Putamen (tissue), 1 donor: Measurements from ENCODE around the gene C6.
"Not testable (repeated sequence)": the region's sequence is repeated elsewhere in the genome, so short reads cannot be mapped to it uniquely, and the experiment has no call there.

Source experiments
- DNase-seq: peaks from one replicate; pipeline ENCODE4 v3.0.0-alpha.2; 2016; ENCODE audit warnings: low spot score

Gene C6

GRCh38 chr5:41199660-41200059 is 13.7 kb downstream of the C6 start:
- no peak for DNase-seq

GRCh38 chr5:41196197-41196596 is 17.1 kb downstream of the C6 start:
- no peak for DNase-seq

GRCh38 chr5:41195228-41195627 is 18.1 kb downstream of the C6 start:
- DNase-seq = no peak

DNA sequence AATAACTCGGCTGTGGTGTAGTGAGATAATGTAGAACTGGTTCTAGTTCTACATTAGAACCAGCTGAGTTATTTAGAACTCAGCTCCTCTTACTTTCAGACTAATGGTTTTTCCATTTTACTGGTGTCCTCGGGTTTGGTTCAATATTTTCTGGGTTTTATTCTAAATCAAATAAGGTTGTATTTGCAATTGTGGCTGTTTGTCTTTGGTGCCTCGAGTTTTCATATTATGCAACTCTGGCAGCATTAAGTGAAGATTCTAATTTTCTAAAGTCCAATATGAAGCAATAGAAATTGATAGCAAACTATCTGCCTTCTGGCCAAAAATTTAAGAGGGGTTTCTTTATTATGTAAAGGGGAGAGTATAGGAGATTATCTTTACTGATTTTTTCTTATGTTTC is 19.0 kb downstream of the C6 start:
- no peak for DNase-seq

- peak; percentile 19 for DNase-seq
Observed at GRCh38 chr5:41193456-41194205, 19.7 kb downstream of the C6 start.

DNA sequence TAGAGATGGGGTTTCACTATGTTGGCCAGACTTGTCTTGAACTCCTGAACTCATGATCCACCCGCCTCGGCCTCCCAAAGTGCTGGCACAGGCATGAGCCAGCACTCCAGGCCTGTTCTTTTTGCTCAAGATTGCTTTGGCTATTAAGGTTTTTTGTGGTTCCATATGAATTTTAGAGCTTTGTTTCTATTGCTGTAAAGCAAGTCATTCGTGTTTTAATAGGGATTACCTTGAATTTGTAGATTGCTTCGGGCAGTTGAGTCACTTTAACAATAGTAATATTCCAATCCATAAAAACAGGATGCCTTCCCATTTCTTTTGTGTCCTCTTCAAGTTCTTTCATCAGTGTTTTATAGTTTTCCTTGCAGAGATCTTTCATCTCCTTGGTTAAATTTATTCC is 22.1 kb downstream of the C6 start:
- DNase-seq = no peak

DNA sequence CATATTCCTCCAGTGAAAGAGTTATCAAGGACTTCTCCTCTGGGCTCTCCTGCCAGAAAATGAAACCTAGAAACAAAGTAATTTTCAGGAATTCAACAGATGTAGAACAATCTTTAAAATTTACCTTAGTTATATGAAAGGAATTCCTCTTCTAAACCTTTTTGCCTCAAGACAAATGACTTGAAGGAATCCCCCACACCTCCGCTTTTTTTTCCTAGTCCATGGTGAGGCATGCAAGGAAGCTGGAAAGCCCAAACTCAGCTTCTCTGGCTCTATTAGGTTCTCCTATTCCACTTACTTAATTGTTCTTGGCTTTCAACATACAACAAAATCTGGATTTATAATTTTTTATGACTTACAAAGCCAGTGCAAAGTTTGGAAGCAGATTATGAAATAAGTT is 27.2 kb downstream of the C6 start:
- no peak for DNase-seq

DNA sequence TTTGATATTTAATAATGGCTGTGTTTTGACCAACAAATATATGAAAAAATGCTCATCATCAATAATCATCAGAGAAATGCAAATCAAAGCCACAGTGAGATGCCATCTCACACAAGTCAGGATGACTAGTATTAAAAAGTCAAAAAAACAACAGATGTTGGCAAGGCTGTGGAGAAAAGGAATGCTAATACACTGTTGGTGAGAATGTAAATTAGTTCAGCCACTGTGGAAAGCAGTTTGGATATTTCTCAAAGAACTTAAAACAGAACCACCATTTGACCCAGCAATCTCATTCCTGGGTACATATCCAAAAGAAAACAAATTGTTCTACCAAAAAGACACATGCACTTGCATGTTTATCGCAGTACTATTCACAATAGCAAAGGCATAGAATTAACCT is 30.0 kb downstream of the C6 start:
- DNase-seq = not testable (repeated sequence)

GRCh38 chr5:41182666-41183065 is 30.7 kb downstream of the C6 start:
- DNase-seq = no peak

- DNase-seq = no peak
Observed at GRCh38 chr5:41181691-41182564, 31.4 kb downstream of the C6 start.

DNA sequence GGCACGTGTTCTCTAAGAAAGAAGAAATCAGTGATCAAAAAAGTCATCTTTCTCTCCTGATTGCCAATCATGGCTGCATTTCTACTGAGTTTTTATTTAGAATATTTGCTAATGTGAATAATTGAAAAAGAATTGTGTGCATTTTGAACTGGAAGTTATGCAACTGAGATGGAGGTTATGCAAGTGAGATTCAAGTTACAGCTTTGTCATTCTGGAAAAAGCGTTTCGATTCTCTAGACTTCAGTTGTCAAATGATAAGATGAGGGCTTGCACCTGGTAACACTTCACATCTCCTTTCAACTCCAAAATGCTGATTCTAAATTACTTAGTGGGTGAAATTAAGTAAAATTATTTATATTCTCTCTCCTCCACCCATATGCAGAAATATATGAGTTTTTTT is 36.4 kb downstream of the C6 start:
- DNase-seq = no peak

DNA sequence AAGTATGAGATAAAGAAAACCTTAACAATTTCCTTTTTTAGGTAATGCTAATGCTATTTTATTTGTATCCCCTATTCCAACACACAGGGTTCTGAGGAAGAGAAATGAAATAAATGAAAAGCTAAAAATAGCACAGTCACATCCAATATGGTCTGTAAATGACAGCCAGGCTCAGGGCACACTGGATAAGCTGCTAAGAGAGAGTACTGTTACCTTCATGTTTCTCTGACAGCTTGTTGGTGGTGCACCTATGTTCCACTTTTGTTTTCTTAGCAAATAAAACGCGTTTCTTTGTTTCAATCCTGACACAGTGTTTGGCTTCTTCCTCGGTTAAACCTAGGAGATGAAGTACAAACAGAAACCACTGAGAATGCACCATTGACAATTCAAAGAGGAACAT is 41.3 kb downstream of the C6 start:
- no peak for DNase-seq

DNA sequence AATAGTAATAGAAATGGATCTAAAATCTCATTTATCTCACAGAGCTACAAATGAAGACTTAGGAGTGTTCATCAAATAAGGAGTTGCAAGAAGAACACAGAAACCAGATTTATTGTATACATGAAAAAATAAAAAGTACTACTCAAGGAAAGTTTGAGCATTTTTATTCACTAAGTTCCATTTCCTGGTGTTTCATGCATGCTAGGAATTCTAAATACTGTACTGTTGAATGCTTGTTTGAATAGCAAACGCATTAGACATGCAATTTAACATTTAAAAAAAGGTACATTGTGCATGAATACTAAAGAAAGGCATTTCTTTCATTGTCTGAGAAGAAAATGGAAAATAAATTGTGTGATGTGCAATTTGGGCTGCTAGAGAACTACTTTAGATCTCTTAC is 52.1 kb downstream of the C6 start:
- no peak for DNase-seq

DNA sequence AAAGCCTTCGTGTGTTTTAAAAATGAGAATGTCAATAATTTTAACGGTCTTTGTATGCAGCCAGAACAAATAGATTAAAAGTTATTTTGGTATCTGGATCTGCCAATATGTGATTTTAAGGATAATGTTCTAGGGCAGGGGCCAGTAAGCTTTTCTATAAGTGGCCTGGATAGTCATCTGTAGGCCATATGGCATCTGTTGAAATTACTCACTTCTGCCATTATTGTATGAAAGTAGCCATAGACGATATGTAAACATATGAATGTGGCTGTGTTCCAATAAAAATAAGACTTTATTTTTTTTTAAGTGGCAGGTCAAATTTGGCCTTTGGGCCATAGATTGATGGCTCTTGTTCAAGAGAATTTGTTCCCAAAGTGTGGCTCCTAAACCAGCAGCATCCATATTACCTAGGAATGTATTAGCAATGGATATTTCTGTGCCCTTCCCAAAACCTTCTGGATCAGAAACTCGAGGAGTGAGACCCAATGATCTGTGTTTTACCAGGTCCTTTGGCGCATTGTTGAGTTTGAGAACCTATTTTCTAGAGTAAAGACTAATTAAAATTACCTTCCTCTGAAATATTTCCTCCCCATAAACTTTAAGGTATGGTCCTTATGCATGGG is 55.9 kb downstream of the C6 start:
- DNase-seq = no peak

- no peak for DNase-seq
Observed at GRCh38 chr5:41156739-41157138, 56.6 kb downstream of the C6 start.

DNA sequence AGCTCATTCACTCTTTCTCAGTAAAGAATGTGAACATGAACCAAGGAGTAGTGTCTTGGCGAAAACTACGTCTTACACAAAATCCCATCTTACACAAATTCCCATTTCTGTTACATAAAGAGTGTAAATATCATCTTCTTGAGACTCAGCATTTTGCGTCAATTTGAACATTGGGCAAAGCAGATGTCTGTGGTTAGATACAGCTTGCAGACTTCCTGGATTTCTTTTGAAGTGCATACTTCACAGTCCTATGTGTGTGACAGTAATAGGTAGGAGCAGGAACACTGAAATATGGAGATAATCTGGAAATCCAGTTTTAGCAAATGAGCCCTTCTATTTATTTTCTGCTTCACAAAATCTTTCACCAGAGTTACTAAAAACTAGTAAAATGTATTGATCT is 58.8 kb downstream of the C6 start:
- DNase-seq = no peak

GRCh38 chr5:41151564-41151963 is 61.8 kb downstream of the C6 start:
- no peak for DNase-seq

DNA sequence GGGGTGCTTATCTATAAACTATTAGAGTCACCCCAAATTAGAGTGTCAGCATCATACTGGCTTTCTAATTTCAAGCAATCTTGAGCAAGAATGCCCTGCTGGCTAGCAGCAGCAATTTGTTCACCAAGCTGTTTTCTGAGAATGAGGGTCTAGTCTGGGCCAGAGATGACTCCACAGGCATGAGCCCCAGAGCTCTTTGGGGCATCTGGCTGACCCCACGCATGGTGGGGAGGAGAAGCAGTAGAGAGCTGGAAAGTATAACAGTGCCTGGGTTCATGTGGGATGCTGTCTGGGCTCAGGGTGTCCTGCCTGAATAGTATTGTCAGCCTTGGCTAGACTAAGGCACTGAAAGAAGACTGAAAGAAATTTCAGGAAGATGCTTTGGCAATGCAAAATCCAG is 64.9 kb downstream of the C6 start:
- DNase-seq = no peak

DNA sequence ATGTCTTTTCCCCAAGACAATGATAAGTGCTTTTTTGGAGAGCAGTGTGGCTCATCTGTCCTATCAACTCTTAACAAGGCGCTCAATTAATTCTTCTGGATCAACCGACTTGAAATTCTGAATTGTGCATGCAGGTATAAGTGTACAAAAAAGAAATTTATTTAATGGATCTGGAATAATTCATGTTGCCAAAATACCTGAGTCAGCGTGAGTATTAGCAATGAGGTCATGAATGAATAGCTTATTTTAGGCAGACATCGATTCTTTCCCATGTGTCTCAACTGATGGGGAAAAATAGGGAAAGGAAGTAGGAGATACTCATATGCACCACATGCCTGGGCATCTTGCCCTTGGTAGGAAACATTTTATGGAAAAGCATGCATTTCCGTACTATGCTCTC is 68.0 kb downstream of the C6 start:
- DNase-seq = no peak

DNA sequence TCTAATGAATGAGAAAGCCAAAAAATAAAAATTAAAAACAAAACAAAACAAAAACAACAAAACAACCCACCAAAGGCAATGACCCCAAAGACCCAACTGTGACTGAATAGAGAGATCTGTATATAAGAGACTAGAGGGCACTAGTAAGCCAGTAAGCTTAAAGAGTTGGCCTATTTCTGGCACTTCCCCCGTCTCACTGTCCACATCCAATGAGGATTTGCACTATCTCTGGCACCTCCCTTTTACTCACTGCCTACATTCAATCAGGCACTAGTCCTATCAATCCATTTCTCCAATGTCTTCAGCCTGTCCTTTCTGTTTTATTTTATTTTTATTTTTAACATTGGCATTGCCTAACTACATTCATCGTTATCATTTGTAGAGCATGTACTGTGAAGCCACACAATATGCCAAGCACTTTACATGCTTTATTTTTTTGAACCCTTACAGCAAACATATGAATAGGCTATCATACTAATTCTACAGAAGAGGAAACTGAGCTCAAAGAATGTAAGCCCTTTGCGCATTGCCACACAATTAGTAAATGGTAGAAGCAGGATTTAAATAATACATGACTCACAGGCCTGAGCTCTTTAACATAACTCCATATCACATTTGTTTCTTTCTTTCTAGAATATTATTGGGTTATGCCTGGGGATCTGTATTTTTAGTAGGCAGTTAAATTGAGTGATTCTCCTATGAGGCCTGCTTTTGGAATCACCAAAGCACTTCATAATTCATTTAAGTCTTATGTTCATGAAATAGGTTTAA is 70.0 kb downstream of the C6 start:
- DNase-seq = no peak

DNA sequence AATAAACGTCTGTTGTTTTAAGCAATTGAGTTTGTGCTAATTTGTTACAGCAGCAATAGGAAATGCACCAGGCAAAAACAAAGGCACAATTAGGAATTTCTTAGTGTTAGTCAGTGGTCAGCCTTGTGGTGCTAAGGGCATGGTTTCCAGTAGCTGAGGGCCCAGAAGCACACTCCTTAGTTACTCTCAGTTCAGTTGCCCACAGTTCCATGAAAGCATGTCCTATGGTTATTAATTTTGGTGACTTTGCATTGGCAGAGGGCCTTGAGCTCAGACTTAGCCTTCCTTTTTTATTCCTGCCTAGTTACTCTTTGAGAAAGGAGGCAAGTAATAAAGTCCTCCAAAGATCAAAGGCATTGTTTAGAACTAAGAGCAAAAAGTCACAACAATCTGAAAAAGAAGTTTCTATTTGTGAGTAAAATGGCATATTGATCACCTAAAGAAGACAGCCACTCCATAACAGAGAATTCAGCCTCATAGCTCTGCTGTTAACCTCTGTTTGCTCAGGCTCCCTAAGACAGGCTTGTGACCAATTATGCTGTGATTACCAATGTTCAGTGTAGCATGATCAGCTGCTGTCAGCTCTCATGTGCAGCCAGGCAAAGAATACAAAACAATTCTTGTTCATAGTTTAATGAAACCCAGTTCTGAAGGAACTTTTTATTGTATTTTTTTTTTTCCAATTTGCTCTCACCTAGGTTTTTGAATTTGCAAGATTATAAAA is 85.2 kb downstream of the C6 start:
- no peak for DNase-seq

DNA sequence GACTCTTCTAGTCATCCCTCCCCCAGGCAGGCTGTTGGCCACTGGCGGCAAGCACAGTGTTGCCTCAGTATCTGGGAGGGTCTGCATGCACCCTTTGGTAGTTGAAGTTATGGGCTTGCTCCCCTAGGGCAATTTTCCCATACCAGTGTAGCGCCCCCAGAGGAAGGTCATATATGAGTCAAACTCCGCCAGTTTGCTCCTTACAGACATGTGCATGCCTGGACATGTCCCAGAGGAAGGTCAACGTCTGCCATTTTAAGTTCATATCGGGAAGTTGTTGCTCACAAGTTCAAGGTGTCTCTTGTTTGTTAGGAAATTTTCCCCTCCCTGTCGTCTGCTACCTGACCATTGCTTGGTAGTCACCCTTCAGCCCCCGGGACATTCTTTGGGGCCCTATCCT is 90.9 kb downstream of the C6 start:
- no peak for DNase-seq
